Loucy (cell line): Measurements from ENCODE around the gene NRG2.

Experiments used
- H2AFZ ChIP-seq: fragments of 200-600 bp; sonication (generic); 2 replicates; pipeline ENCODE4 v1.6.0; 2016; ENCODE audit warnings: antibody characterized with exemption, mild to moderate bottlenecking, low read length, moderate library complexity
- H3F3A ChIP-seq: fragments of 200-600 bp; 2 replicates; pipeline ENCODE4 v1.6.0; 2016; ENCODE audit warnings: antibody characterized with exemption, low read depth, mild to moderate bottlenecking
- H3K27me3 ChIP-seq: fragments of 200-600 bp; sonication (generic); 2 replicates; pipeline ENCODE4 v1.6.1; 2014; ENCODE audit warnings: low read length, mild to moderate bottlenecking; ENCODE audit not compliant: insufficient read depth, poor library complexity, severe bottlenecking
- H3K36me3 ChIP-seq: fragments of 200-600 bp; sonication (generic); 2 replicates; pipeline ENCODE4 v1.6.1; 2016; ENCODE audit warnings: low read length; ENCODE audit not compliant: insufficient read depth
- H3K4me1 ChIP-seq: fragments of 200-600 bp; sonication (generic); 2 replicates; pipeline ENCODE4 v1.5.1; 2014; ENCODE audit warnings: low read length, mild to moderate bottlenecking; ENCODE audit not compliant: insufficient read depth, poor library complexity, severe bottlenecking
- H3K4me2 ChIP-seq: fragments of 200-600 bp; sonication (generic); 2 replicates; pipeline ENCODE4 v1.6.0; 2014; ENCODE audit warnings: antibody characterized with exemption, low read length, low read depth, mild to moderate bottlenecking; ENCODE audit not compliant: poor library complexity, severe bottlenecking
- H3K4me3 ChIP-seq: fragments of 200-600 bp; sonication (generic); 2 replicates; pipeline ENCODE4 v1.5.1; 2014; ENCODE audit warnings: low read length, mild to moderate bottlenecking, mixed read lengths; ENCODE audit not compliant: poor library complexity, severe bottlenecking
- H3K79me2 ChIP-seq: fragments of 200-600 bp; sonication (generic); 2 replicates; pipeline ENCODE4 v1.6.1; 2014; ENCODE audit warnings: low read length; ENCODE audit not compliant: insufficient read depth
- H3K9ac ChIP-seq: fragments of 200-600 bp; sonication (generic); 2 replicates; pipeline ENCODE4 v1.6.0; 2014; ENCODE audit warnings: mild to moderate bottlenecking, low read depth, low read length, moderate library complexity; ENCODE audit not compliant: poor library complexity, severe bottlenecking
- H3K9me2 ChIP-seq: fragments of 200-600 bp; sonication (generic); replicated peaks from 2 replicates; pipeline ENCODE4 v1.6.1; 2016; ENCODE audit warnings: low read depth, low read length, mixed read lengths
- H3K9me3 ChIP-seq: fragments of 200-600 bp; sonication (generic); 2 replicates; pipeline ENCODE4 v1.6.1; 2014; ENCODE audit warnings: mild to moderate bottlenecking, antibody characterized with exemption, low read length, low read depth; ENCODE audit not compliant: insufficient read depth
- H4K20me1 ChIP-seq: fragments of 200-600 bp; sonication (generic); 2 replicates; pipeline ENCODE4 v1.6.0; 2014; ENCODE audit warnings: antibody characterized with exemption, low read length, mild to moderate bottlenecking; ENCODE audit not compliant: insufficient read depth, poor library complexity, severe bottlenecking
- EZH2phosphoT487 ChIP-seq: fragments of 200-600 bp; IDR thresholded peaks from 2 replicates; pipeline ENCODE4 v1.6.1; 2018; ENCODE audit warnings: antibody characterized with exemption, mild to moderate bottlenecking, moderate library complexity, borderline replicate concordance
- TF ChIP-seq, protein P1 (sequence below): fragments of 200-600 bp; sonication (generic); conservative IDR thresholded peaks from 2 replicates; pipeline ENCODE4 v1.5.1; 2014; ENCODE audit warnings: mild to moderate bottlenecking, antibody characterized with exemption, low read length

Gene NRG2

DNA sequence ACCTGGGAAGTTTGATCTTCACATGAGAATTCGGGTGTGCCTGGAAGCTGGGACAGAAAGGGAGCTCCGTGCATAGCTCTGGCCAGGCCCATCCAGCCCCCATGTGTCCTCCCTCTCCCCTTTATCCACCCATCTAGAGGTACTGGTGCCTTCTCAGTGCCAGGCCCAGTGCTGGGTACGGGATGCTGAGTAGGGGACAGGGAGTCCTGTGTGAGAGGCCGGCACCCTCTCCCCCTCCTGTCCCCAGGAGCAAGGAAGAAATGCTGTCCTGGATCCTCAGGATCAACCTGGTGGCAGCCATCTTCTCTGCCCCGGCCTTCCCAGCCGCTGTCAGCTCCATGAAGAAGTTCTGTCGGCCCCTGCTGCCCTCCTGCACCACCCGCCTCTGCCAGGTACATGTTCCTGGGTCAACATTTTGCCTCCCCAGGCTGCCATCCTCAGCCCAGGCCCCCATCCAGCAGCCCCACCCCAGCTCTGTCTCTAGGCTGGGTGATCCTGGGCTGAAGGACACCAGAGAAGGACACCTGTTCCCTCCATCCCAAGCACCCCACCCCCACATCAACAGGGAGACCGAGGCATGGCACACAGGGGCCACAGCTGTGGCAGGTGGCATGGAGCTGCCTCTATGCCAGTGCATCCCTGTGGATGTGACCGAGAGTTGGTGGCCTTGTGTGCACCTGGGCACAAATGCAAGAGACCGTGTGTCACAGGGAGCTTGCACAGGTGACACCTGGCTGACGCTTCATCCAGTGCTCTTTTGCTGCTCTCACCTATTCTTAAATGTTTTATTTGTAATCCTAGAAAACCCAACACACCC lies 204.5 kb downstream of the NRG2 start:
- Histone ChIP-seq H3K9me2 (no peaks in the 10 kb centered on the region), H3K4me3 (no peak overlapping the region), H3K27me3 (no peaks in the 10 kb centered on the region), H3K9me3 (no peaks in the 10 kb centered on the region), H3K9ac (no peak overlapping the region), H3K79me2 (no peaks in the 10 kb centered on the region), H3K4me2 (no peak overlapping the region), H3K4me1 (no peaks in the 10 kb centered on the region), H2AFZ (no peak overlapping the region), H3K36me3 (no peaks in the 10 kb centered on the region), H4K20me1 (no peaks in the 10 kb centered on the region), H3F3A (no peaks in the 10 kb centered on the region)
- TF ChIP-seq, protein P1, sequence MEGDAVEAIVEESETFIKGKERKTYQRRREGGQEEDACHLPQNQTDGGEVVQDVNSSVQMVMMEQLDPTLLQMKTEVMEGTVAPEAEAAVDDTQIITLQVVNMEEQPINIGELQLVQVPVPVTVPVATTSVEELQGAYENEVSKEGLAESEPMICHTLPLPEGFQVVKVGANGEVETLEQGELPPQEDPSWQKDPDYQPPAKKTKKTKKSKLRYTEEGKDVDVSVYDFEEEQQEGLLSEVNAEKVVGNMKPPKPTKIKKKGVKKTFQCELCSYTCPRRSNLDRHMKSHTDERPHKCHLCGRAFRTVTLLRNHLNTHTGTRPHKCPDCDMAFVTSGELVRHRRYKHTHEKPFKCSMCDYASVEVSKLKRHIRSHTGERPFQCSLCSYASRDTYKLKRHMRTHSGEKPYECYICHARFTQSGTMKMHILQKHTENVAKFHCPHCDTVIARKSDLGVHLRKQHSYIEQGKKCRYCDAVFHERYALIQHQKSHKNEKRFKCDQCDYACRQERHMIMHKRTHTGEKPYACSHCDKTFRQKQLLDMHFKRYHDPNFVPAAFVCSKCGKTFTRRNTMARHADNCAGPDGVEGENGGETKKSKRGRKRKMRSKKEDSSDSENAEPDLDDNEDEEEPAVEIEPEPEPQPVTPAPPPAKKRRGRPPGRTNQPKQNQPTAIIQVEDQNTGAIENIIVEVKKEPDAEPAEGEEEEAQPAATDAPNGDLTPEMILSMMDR: no peak
- no peak for TF ChIP-seq EZH2phosphoT487

DNA sequence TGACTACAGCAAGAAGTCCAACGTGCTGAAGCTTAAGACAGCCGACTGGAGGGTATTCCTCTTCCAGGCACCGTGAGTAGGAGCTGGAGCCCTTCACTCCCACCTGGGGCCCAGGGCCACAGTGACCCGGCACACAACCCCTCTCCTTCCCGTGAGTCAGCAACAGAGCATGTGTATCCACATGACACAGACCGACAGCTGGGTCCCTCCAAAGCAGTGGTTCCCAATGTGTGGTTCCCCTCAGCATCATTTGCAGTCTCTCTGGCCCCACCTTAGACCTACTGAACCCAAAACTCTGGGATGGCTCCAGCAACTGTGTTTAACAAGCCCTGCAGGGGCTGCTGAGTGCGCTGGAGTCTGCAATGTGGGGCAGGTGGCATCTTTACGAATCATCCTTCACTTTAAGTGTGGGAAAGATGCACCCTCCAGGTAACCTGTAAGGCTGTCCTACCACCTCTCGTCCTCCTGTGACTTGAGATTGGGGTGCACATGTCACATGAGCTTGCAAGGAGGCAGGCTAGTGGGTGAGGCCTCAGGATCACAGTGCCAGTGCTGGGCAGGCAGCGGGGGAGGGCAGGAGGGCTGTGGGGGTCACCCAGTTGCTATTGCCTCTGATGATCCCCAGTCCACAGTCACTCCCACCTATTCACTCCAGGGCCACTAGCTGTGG lies 205.3 kb downstream of the NRG2 start:
- Histone ChIP-seq H3K9ac (no peak overlapping the region), H3K36me3 (no peaks in the 10 kb centered on the region), H3F3A (no peaks in the 10 kb centered on the region), H3K27me3 (no peaks in the 10 kb centered on the region), H2AFZ (no peak overlapping the region), H3K4me2 (no peak overlapping the region), H3K4me3 (no peak overlapping the region), H4K20me1 (no peaks in the 10 kb centered on the region), H3K9me3 (no peaks in the 10 kb centered on the region), H3K79me2 (no peaks in the 10 kb centered on the region), H3K4me1 (no peaks in the 10 kb centered on the region), H3K9me2 (no peaks in the 10 kb centered on the region)
- TF ChIP-seq EZH2phosphoT487: no peak
- TF ChIP-seq, protein P1: no peak

DNA sequence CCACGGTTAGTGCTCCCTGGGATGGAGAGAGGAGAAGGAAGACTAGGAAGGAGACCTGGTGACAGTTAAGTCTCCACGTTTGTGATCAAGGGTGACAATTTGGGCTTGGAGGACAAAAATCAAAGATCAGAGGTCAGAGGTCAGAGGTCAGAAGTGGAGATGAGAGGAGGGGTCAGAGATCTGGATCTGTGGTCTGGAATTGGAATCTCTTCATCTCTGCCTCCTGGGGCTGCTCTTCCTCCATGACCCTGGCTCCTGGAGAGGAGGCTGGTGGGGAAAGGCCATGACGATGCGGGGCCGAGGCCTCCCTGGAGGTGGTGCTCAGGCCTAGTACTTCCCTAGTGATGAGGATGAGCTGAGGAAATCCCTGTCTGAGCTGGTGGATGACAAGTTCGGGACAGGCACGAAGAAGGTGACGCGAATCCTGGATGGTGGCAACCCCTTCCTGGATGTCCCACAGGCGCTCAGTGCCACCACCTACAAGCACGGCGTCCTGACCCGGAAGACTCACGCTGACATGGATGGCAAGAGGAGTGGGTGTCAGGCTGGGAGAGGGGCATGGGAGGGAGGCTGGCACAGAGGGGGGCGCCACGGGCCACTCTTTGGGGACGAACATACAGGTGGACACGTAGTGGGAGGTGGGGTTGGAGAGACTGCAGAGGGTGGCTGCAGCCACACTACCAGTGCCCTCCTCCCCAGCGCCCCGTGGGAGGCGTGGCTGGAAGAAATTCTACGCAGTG lies 206.5 kb downstream of the NRG2 start:
- H3K4me2 ChIP-seq: no peak overlapping the region
- no peaks in the 10 kb centered on the region for H3K79me2 ChIP-seq
- no peaks in the 10 kb centered on the region for H4K20me1 ChIP-seq
- no peaks in the 10 kb centered on the region for H3K9me3 ChIP-seq
- no peak for TF ChIP-seq EZH2phosphoT487
- TF ChIP-seq, protein P1: no peak
- no peaks in the 10 kb centered on the region for H3F3A ChIP-seq
- no peaks in the 10 kb centered on the region for H3K9me2 ChIP-seq
- H3K4me3 ChIP-seq: no peak overlapping the region
- no peaks in the 10 kb centered on the region for H3K4me1 ChIP-seq
- no peak overlapping the region for H2AFZ ChIP-seq
- H3K36me3 ChIP-seq: no peaks in the 10 kb centered on the region
- no peak overlapping the region for H3K9ac ChIP-seq
- no peaks in the 10 kb centered on the region for H3K27me3 ChIP-seq
